HG02763 (cell line): ENCODE data around the gene RMP24.
"Not testable (repeated sequence)": the region's sequence is repeated elsewhere in the genome, so short reads cannot be mapped to it uniquely, and the experiment has no call there.

Source experiments
- ATAC-seq: cut with Tn5 transposase; IDR thresholded peaks from one replicate; pipeline ENCODE4 v1.9.1; 2021; ENCODE audit warnings: mild to moderate bottlenecking, moderate library complexity; ENCODE audit not compliant: unreplicated experiment

RMP24 gene

GRCh38 chr18:35967866-35968265, 4.6 kb upstream of the RMP24 start:
- ATAC-seq: not testable (repeated sequence)

GRCh38 chr18:35968278-35968880, 4.1 kb upstream of the RMP24 start:
- no peak for ATAC-seq

DNA sequence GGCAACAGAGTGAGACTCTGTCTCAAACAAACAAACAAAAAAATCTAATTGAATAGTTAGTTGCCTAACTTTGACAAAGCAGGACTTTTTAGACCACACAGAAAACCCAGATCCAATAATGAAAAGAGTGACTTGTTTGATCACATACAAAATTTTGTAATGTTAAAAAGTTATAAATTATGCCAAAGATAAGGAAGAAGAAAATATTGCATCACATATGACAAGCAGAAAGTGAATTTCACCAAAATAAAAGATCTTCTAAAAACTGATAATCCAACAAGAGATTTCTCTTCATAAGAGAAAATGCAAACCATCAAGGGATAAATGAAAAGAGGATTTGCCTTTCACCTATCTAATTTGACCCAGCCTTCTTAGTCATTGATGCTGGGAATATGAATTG, 2.8 kb upstream of the RMP24 start:
- ATAC-seq: no peak

DNA sequence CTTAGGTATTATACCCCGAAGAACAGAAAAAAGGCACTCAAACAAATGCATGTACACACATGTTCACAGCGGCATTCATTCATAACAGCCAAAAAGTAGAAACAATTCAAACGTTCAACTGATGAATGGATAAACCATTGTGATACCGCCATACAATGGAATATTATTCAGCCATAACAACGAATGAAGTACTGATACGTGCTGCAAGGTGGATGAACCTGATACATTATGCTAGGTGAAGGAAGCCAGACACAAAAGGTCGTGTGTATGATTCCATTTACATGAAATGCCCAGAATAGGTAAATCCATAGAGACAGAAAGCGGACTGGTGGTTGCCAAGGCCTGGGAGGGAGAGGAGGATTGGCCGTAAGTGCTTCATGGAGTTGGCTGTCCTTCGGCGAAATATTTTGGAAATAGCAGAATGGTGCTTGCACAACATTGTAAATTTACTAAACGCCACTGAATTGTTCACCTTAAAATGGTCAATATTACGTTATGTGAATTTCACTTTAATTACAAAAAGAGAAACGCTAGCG, 750 bp upstream of the RMP24 start:
- peak; percentile 3 for ATAC-seq

- ATAC-seq: no peak
These were observed 1.2 kb downstream of the RMP24 start for GRCh38 chr18:35973650-35974049.

DNA sequence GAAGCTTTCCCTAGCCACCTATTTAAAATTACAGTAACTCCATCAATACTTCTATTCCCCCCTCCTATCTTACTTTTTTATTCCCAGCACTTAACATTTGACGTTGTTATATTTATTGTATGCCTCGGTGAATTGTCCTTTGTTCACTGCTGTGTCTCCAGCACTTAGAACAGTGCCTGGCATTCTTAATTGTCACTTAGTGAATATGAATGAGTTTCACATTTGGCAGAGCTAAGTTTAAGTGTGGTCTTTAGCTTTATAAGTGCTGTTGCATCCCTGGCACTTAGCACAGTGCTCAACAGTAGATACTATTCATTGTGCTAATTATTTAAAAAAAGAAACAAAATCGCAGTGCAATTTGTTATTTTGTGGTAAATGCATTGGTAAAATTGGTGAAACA, 1.7 kb downstream of the RMP24 start:
- no peak for ATAC-seq

GRCh38 chr18:35979112-35979511, 6.6 kb downstream of the RMP24 start:
- ATAC-seq: no peak

- no peak for ATAC-seq
These were observed 10.1 kb downstream of the RMP24 start for GRCh38 chr18:35982409-35983114.

DNA sequence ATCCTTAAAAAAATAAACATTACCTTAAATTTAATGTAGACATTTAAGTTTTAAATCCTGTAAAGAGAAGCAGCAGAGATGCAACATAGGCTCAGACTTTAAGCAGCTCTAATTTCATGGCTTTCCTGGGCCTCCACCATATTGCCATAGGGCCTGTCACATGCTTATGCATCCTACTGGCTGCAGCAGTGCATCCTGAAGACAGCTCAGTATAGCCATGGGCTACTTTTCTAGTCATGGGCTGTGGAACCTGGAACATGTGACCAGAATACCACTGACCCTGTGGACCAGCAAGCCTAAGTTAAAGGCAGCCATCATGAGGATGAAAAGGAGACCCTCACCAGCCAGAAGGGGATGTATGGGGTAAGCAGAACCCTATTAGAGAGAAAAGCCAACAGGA, 10.7 kb downstream of the RMP24 start:
- no peak for ATAC-seq

DNA sequence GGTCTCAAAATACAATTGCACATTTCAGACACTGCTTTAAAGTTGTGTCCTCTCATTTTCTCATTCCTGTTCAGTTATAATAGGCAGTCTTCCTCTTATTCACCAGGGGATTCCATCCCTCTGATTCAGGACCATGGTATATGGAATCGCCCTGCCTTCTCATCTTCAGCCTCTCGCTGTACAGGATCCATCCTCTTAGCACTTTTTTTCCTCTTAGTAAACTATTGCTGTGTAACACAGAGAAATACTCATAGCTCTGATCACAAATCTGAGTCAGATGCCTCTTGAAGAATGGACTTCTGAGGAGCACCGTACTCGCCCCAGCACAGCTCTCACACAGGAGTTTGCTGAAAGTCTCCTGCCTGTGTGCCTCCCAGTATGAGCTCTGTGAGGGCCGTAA, 11.3 kb downstream of the RMP24 start:
- ATAC-seq: no peak

GRCh38 chr18:35991696-35992095, 19.2 kb downstream of the RMP24 start:
- ATAC-seq: no peak

DNA sequence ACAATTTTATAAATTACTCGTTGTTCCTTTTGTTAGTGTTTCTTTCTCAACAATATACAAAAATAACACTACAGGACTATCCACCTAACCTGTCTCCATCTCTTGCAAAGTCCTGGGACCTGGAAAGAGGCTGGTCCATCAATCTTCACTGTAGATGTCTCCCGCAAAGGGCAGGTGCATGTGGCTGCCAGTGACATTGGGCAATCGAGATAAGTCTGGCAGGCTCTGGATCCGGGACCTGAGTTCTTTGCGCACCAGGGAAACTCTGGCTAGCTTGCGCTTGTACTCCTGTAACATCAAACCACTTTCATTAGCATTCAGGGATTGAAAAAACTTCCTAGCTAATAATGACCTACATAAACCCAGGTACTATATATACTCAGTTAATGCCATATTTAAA, 20.5 kb downstream of the RMP24 start:
- no peak for ATAC-seq

DNA sequence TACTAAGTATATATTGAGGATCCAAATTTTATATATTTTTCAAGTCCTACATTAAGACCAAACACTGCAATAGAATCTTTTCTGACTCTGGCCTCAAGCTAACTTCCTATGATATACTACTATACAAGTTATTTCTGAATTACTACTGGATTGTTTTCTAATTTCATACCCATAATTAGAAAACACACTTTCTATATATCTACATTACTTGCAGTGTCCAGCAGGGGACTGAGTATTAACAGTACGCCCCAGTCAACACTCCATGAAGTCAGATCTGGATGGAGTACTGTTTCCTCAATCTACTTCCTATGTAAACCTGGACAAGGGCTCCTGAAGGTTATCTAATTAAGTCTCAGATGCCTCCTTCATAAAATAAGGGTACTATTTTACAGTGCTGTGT, 26.5 kb downstream of the RMP24 start:
- no peak for ATAC-seq

DNA sequence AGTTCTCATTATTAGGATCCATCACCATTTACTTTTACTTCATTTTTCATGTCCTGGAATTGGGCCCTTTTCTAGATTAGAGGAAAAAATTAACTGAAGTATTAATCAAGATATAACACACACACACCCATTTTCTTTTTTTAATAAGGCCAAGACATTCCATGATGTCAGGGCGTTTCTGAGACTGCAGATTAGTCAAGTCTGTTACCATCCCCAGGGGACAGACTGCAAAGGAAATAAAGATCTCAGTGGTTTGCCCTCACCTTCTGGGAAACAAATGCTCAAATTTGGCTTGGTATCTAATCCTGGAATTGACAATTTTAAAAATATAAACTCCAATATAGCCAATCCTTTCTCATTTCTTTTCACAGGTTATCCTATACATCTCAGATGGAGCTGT, 27.4 kb downstream of the RMP24 start:
- no peak for ATAC-seq

- ATAC-seq: no peak
These were observed 34.5 kb downstream of the RMP24 start for GRCh38 chr18:36006997-36007396.

DNA sequence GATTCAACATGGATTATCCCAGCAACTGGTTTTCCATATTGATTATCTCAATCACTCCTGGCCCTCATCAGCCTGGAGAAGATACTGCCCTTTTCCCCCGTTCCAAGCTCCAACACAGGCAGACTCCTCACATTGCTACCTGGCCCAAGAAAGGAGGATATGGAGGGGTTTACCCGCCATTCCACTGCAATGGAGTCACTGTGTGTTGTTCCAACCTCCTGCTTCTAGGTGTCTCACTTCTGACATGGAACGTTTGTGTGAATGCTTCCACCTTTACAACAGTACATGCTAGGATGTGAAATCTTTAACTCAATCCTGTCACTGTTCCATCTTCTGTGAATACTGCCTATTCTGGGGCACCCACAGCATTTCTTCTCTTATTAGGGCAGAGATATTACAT, 36.7 kb downstream of the RMP24 start:
- no peak for ATAC-seq

DNA sequence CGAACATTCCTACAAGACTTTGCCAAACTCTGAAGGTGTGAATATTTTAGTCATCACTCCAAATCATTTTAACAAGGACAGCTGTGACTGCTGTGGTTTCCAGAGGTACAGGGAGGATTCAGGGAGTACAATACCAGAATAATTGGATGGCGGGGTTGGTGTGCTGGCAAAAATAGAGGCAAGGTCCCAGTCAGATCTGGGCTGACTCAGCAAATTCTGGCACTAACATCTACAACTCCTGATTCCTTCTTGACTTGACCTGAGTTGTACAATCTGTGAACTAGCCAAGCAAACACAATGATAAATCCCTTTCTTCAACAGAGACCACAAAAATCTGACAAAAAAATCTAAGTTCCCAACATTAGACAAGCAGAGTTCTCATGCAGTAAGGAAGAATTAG, 40.4 kb downstream of the RMP24 start:
- no peak for ATAC-seq

DNA sequence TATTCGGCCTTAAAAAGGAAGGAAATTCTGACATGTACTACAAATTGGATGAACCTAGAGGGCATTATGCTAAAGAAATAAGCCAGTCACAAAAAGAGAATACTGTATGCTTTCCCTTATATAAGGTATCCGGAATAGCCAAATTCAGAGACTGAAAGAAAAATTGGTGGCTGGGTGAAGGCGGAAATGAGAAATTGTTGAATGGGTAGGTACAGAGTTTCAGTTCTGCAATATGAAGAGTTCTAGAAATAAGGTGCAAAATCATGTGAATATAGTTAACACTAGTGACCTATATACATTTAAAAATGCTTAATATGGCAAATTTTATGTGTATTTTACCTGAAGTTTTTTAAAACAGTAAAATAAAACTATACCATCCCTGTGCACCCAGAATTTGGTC, 43.1 kb downstream of the RMP24 start:
- ATAC-seq: peak; percentile 97

DNA sequence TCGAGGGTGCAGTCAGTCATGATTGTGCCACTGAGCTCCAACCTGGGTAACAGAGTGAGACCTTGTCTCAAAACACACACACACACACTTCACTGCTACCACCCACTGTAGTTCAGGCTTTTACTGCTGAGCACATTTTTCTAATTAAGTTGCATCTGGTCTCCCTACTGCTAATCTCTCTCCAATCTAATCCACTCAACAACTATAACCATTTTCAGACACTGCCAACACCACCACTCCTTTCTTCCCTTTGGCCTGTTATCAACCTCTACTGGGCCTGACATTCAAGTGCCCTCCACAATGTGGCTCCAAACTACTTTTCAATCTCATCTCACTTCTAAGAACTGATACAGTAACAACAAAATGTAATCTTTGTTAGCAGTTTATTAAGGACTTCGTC, 44.8 kb downstream of the RMP24 start:
- no peak for ATAC-seq

DNA sequence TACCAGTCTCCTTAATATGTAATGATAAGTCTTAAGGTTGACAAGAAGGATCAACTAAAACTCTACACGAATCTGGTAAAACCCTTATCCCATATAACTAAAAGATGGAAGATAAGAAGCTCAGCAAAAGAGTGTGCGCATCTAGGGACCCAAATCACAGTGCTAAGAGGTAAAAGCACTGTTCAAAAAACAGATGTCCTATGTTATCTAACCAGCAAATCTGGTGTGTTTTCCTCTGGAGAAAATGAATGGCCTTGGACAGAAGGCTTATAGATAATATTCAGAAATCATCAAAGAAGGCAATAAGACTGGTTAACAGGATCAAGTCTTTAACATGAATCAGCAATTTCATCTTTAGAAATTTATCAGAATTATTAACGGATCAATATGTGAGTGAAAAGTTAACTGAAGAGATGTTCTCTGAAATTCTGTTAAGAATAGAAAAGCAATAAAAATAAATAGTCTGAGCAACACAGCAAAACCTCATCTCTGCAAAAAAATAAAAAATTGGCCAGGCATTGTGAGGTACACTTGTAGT, 47.8 kb downstream of the RMP24 start:
- ATAC-seq: no peak

GRCh38 chr18:36023336-36023735, 50.9 kb downstream of the RMP24 start:
- no peak for ATAC-seq

DNA sequence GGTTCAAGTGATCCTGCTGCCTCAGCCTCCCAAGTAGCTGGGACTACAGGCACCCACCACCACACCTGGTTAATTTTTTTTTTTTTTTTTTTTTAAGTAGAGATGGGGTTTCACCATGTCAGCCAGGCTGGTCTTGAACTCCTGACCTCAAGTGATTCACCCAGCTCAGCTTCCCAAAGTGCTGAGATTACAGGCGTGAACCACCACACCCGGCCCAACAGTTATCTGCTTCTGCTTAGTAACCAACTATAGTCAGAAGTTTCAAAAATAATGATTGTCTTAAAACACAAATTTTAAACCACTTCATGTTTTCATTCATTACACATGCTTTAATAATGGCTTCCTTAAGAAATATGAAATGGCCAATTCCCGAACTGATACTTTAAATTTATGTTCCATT, 51.8 kb downstream of the RMP24 start:
- ATAC-seq: not testable (repeated sequence)
